GM11168 (cell line): ENCODE results near the gene HLA-DQB1.
"Not testable (repeated sequence)": the region's sequence is repeated elsewhere in the genome, so short reads cannot be mapped to it uniquely, and the experiment has no call there.

Source experiments
- in situ Hi-C: fragments of 300-500 bp; cut with MboI; formaldehyde crosslinking; loops from one replicate; pipeline ENCODE4 v1.12.0; 2022; ENCODE audit warnings: low sequenced_read_pairs; ENCODE audit not compliant: unreplicated experiment

Gene HLA-DQB1

GRCh38 chr6:32666420-32667300 is at the start of gene HLA-DQB1:
HLA-DQB1 (minus strand) TSS chr6:32666657; CDS start chr6:32666607, 50 bp downstream.
- in situ Hi-C loops = no loop called here

GRCh38 chr6:32713241-32713640 is 46.8 kb upstream of the HLA-DQB1 start:
- in situ Hi-C loops = loop anchor here (10.0 kb wide), 1 partner anchor 468 kb away; no protein-coding TSS in a partner anchor

- in situ Hi-C loops = loop anchor here (10.0 kb wide), 1 partner anchor 465 kb away; no protein-coding TSS in a partner anchor
Observed at GRCh38 chr6:32709625-32710024, 43.2 kb upstream of the HLA-DQB1 start.

GRCh38 chr6:32705164-32705563 is 38.7 kb upstream of the HLA-DQB1 start:
- in situ Hi-C loops = not testable (repeated sequence)

GRCh38 chr6:32703347-32703746 is 36.9 kb upstream of the HLA-DQB1 start:
- in situ Hi-C loops = no loop called here

GRCh38 chr6:32700391-32701040 is 34.1 kb upstream of the HLA-DQB1 start:
- in situ Hi-C loops = no loop called here

- in situ Hi-C loops = loop anchor here (5.0 to 10.0 kb wide), 2 partner anchors 112 to 270 kb away; partner anchors contain the start of gene HLA-DRB1
Observed at GRCh38 chr6:32697031-32697430, 30.6 kb upstream of the HLA-DQB1 start.

GRCh38 chr6:32692019-32692418 is 25.6 kb upstream of the HLA-DQB1 start:
- in situ Hi-C loops = loop anchor here (10.0 kb wide), 1 partner anchor 107 kb away; the partner anchor contains the start of gene HLA-DRB1

GRCh38 chr6:32689531-32690501 is 23.4 kb upstream of the HLA-DQB1 start:
- in situ Hi-C loops = loop anchor here (10.0 kb wide), 1 partner anchor 105 kb away; the partner anchor contains the start of gene HLA-DRB1

GRCh38 chr6:32685603-32686002 is 19.1 kb upstream of the HLA-DQB1 start:
- in situ Hi-C loops = no loop called here

GRCh38 chr6:32684246-32684645 is 17.8 kb upstream of the HLA-DQB1 start:
- in situ Hi-C loops = no loop called here

GRCh38 chr6:32680055-32680454 is 13.6 kb upstream of the HLA-DQB1 start:
- in situ Hi-C loops = no loop called here

- in situ Hi-C loops = no loop called here
Observed at GRCh38 chr6:32679492-32679891, 13.0 kb upstream of the HLA-DQB1 start.

GRCh38 chr6:32674123-32674522 is 7.7 kb upstream of the HLA-DQB1 start:
- in situ Hi-C loops = not testable (repeated sequence)

GRCh38 chr6:32671908-32672307 is 5.5 kb upstream of the HLA-DQB1 start:
- in situ Hi-C loops = not testable (repeated sequence)

- in situ Hi-C loops = no loop called here
Observed at GRCh38 chr6:32669893-32670292, 3.4 kb upstream of the HLA-DQB1 start.

- in situ Hi-C loops = no loop called here
Observed at GRCh38 chr6:32669240-32669639, 2.8 kb upstream of the HLA-DQB1 start.

- in situ Hi-C loops = no loop called here
Observed at GRCh38 chr6:32668226-32668747, 1.8 kb upstream of the HLA-DQB1 start.

GRCh38 chr6:32665661-32666060 is 796 bp downstream of the HLA-DQB1 start:
- in situ Hi-C loops = no loop called here
